ENCODE data around the gene RIIAD1. TPM values are rescaled to one million over a fixed set of nuclear protein-coding genes. Genes with fewer than 3 reads are reported as not detected.

Gene RIIAD1
- total RNA-seq, 1 experiment from 2014 or later: 0.12 TPM

GRCh38 chr1:151686561-151686960 lies 34.8 kb upstream of the RIIAD1 start:
- Histone ChIP-seq H3K4me2 (ENCODE audit: low read length) (no peak overlapping the region), H3K27me3 (ENCODE audit: insufficient read depth, low read length) (no peaks in the 10 kb centered on the region), H3K4me1 (ENCODE audit: control insufficient read depth in 1 of 2, insufficient read depth in 2 of 2, low read length in 2 of 2) (peaks cover 2 to 11% of the 10 kb centered on the region in 2 experiments), H3K4me3 (replicated peaks in 1 of 2; ENCODE audit: low read depth in 1 of 2, low read length in 2 of 2) (no peak overlapping the region), H3K9ac (ENCODE audit: low read length) (no peak overlapping the region), H3K27ac (ENCODE audit: low read depth, low read length) (no peak overlapping the region), H2AFZ (ENCODE audit: low read depth, low read length, poor library complexity, severe bottlenecking) (no peak overlapping the region), H4K20me1 (ENCODE audit: insufficient read depth) (no peaks in the 10 kb centered on the region), H3K36me3 (ENCODE audit: control insufficient read depth in 1 of 2, insufficient read depth in 2 of 2, low read length in 2 of 2) (no peaks in the 10 kb centered on the region), H3K9me2 (ENCODE audit: insufficient read depth) (no peaks in the 10 kb centered on the region), H3K79me2 (ENCODE audit: insufficient read depth, low read length) (no peaks in the 10 kb centered on the region), H3K9me3 (ENCODE audit: control insufficient read depth in 1 of 2, insufficient read depth in 1 of 2, low read depth in 1 of 2, low read length in 2 of 2) (no peaks in the 10 kb centered on the region)
- TF ChIP-seq MAX (IDR thresholded peaks at IDR 0.05): no peak
- no peak for TF ChIP-seq CTCF (IDR thresholded peaks at IDR 0.05 in 2 of 3, conservative IDR thresholded peaks at IDR 0.05 in 1 of 3; ENCODE audit: borderline replicate concordance in 1 of 3, insufficient read depth in 1 of 3, low read depth in 2 of 3, low read length in 2 of 3)
- TF ChIP-seq POLR2AphosphoS5 (IDR thresholded peaks at IDR 0.05; ENCODE audit: low read depth, low read length): no peak
- no peak for TF ChIP-seq SRF (IDR thresholded peaks at IDR 0.05; ENCODE audit: low read depth)
- no peak for TF ChIP-seq YY1 (IDR thresholded peaks at IDR 0.05; ENCODE audit: extremely low read depth, insufficient replicate concordance, low read depth, low read length)
- no peak for TF ChIP-seq EGR1 (IDR thresholded peaks at IDR 0.05; ENCODE audit: low read depth)
- TF ChIP-seq ELF1 (IDR thresholded peaks at IDR 0.05; ENCODE audit: borderline replicate concordance, low read depth): no peak
- no peak for TF ChIP-seq ZFX (IDR thresholded peaks at IDR 0.05)
- TF ChIP-seq CEBPB (IDR thresholded peaks at IDR 0.05; ENCODE audit: low read depth): no peak
- TF ChIP-seq EZH2 (IDR thresholded peaks at IDR 0.05): no peak
- no peak for DNase-seq (ENCODE audit: low read depth, low spot score)
- ATAC-seq: no peak
- ChIA-PET POLR2A (no interaction called here), RAD21 (ENCODE audit: low non-redundant PET in 1 of 2, low total read pairs in 2 of 2, uncharacterized antibody in 2 of 2, unreplicated experiment in 2 of 2) (no interaction called here), CTCF (no interaction called here)
- BruUV-seq (replicated peaks): no TSS peak
- intact Hi-C loops (cut with micrococcal nuclease): no loop called here
